ENCODE measurements around the gene KRTAP23-1.

The KRTAP23-1 gene

DNA sequence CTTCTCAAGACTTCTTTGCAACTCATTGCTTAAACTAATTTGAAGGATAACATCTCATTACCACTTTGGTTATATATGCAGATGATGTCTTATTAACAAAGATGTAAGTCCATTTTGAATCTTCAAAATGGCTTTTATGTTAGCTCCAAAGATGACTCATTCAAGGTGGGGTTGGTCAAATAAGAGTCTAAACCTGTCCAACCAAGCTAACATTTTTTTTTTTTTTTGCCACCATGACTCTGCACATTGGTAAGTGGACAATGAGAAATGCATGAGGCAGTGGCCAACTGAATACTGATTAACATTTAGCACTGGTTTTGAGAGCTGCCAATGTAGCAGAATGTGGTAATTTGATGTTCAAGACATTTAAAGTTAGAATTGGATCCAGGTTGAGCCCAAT lies 10.6 kb downstream of the KRTAP23-1 start:
- TF ChIP-seq, protein P1, sequence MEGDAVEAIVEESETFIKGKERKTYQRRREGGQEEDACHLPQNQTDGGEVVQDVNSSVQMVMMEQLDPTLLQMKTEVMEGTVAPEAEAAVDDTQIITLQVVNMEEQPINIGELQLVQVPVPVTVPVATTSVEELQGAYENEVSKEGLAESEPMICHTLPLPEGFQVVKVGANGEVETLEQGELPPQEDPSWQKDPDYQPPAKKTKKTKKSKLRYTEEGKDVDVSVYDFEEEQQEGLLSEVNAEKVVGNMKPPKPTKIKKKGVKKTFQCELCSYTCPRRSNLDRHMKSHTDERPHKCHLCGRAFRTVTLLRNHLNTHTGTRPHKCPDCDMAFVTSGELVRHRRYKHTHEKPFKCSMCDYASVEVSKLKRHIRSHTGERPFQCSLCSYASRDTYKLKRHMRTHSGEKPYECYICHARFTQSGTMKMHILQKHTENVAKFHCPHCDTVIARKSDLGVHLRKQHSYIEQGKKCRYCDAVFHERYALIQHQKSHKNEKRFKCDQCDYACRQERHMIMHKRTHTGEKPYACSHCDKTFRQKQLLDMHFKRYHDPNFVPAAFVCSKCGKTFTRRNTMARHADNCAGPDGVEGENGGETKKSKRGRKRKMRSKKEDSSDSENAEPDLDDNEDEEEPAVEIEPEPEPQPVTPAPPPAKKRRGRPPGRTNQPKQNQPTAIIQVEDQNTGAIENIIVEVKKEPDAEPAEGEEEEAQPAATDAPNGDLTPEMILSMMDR (IDR thresholded peaks at IDR 0.05; ENCODE audit: low read depth, low read length, missing control alignments) = no peak
- no peak for DNase-seq (ENCODE audit: extremely low read depth, low read depth)
- no peak overlapping the region for H3K4me3 ChIP-seq (replicated peaks; ENCODE audit: low read depth, low read length)

DNA sequence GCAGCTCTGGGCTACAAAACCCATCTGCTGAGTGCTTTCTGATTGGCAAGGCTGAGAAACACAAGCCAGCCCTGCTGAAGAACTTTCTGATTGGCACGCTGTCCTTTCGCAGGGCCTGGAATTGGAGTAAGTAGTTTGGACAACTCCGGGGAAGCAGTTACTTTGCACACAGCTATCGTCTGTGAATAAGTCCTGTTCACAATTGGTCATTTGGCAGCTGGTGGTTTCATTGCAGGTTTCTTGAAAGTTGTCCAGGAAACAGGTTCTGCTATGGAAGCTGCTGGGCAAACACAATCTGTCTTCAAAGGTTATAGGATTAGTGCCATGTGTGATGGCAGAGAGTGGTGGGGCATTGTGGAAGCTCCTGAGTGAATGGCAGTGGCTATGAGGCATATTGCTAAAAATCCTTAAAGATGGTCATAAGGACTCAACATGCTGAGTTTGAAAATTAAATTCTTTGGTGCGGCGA lies 11.1 kb downstream of the KRTAP23-1 start, which contains the start of gene KRTAP27-1:
TSS of gene KRTAP27-1 (minus strand) at position 419 of the 469 bp plus-strand sequence. CDS start at position 393, 26 bp downstream.
- TF ChIP-seq, protein P1 (IDR thresholded peaks at IDR 0.05; ENCODE audit: low read depth, low read length, missing control alignments) = no peak
- H3K4me3 ChIP-seq (replicated peaks; ENCODE audit: low read depth, low read length) = no peak within 1 kb of the TSS
- DNase-seq (ENCODE audit: extremely low read depth, low read depth) = no peak

DNA sequence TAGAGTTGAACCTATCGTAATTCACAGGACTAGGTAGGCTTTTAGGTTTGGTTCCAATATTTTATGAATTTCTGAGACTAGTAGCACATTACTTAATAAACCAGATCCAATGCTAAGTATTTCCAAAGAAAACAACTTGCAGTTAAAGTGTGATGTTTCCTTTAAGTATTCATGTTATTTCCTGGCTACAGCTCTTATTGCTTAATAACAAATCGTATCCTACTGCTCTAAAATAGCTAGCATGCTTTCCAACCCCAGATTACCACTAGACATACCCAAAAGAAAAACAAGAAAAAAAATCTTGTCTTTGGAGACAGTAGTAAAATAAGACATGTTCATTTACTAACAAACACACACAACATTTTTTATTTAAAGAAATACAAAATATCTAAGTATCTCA lies 11.8 kb downstream of the KRTAP23-1 start:
- TF ChIP-seq, protein P1 (IDR thresholded peaks at IDR 0.05; ENCODE audit: low read depth, low read length, missing control alignments) = no peak
- H3K4me3 ChIP-seq (replicated peaks; ENCODE audit: low read depth, low read length) = no peak overlapping the region
- no peak for DNase-seq (ENCODE audit: extremely low read depth, low read depth)

DNA sequence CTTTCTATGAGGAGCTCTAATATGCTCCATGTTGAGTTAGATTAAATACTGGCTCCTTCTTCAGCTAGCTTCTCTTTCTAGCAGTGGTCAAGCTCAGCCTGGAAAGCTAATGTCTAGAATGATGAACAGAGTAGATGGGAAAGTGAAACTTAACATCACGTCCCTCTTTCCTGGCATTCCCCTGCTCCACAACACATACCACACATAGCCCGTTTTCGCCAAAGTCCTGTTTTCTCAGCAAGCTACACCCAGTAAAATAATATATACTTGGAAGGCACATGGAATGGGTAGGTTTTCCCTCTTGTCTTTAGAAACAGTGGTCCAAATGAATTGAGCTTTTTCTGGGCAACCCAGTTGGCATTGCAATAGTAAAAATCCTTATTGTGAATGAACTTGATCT lies 14.7 kb downstream of the KRTAP23-1 start:
- no peak for DNase-seq (ENCODE audit: extremely low read depth, low read depth)
- TF ChIP-seq, protein P1 (IDR thresholded peaks at IDR 0.05; ENCODE audit: low read depth, low read length, missing control alignments) = no peak

DNA sequence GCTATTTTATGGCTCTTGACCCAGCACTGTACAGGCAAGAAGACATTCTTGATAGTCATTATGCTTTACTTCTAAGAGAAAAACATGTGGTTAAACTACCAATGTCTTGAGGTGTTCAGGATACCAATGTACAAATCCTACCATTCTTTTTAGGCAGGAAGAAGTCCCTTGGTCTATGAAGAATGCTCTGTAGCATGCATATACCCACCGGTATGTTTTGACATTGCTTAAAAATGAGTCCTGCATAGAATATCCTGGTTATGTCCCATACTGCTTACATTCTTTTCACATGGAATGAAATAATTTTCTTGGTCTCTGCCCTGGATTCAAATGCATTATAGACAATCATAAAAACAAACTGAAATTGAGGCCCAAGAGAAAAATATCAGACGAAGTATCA lies 15.7 kb downstream of the KRTAP23-1 start:
- DNase-seq (ENCODE audit: extremely low read depth, low read depth) = no peak
- no peak overlapping the region for H3K4me3 ChIP-seq (replicated peaks; ENCODE audit: low read depth, low read length)
- TF ChIP-seq, protein P1 (IDR thresholded peaks at IDR 0.05; ENCODE audit: low read depth, low read length, missing control alignments) = no peak

More for the DNA sequence above, 14.7 kb downstream of the KRTAP23-1 start:
- H3K4me3 ChIP-seq (replicated peaks; ENCODE audit: low read depth, low read length) = no peak overlapping the region

DNA sequence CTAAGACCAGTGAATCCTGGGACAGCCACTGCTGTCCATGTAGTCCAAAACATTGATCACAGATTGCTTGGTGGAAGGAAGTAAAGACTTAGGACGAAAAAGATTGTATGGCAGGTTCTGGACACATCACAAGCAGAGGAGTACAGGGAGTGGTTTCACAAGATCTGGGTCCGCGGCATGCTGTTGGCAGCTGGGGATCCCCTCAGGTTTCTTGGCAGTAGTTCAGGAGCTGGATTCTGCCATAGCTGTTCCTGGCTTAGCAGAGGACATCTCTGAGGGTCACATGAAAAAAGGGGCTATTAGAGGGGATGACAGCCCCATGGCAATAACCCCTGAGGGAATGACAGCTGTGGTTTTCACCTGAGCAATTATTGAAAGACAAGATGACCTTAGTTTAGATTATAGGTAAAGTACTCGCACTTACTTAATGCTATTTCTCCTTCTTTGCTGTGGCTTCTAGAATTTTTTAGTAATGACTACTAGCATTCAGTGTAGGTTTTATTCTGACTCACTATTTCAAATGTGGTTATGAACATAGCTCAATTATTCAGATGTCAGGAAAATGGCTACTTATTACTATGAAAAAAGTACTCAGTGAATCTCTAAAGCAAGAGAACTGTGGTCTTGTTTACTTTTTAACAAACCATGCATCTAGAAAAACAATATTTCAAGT lies 19.1 kb downstream of the KRTAP23-1 start:
- H3K4me3 ChIP-seq (replicated peaks; ENCODE audit: low read depth, low read length) = no peak overlapping the region
- no peak for DNase-seq (ENCODE audit: extremely low read depth, low read depth)
- TF ChIP-seq, protein P1 (IDR thresholded peaks at IDR 0.05; ENCODE audit: low read depth, low read length, missing control alignments) = no peak

Measured in HFF-Myc (cell line).